Measurements from ENCODE around the gene CRTAC1. TPM values are rescaled to one million over a fixed set of nuclear protein-coding genes. Genes with fewer than 3 reads are reported as not detected.

Gene CRTAC1
- total RNA-seq, 1 donor from 2014 or later: not detected

DNA sequence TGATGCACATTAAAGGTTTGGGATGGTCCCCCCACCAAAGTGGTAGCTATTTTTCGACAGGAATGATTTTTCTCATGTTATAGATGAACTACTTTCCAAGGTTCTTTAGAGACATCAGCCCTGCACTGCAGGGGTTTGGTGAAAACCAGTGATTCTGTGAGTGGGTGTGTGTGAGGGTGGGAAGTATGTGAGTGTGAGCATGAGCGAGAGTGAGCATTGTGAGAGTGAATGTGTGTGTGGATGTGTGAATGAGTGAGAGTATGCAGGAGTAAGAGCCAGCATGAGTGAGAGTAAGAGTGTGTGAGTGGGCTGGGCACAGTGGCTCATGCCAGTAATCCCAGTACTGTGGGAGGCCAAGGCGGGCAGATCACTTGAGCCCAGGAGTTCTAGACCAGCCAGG lies 105.7 kb downstream of the CRTAC1 start:
- intact Hi-C loops (cut with micrococcal nuclease): no loop called here

DNA sequence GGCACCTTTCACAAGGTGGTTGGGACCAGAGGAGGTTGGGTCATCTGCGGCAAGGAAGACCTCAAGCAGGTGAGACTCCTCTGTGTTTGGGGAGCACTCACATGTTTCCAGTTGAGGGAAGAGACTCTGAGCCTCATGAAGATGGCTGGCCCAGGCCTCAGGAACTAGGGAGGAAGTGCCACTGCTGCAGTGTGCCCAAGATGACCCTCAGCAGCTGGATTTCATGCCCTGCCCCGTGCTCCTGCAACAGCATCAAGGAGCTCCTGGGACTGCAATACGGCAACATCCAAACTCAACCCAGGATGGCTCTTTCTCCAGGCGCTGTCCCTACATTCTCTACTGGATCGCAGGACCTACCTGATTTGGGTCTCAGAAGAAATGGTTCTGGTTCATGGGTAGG lies 106.9 kb downstream of the CRTAC1 start:
- intact Hi-C loops (cut with micrococcal nuclease): no loop called here

DNA sequence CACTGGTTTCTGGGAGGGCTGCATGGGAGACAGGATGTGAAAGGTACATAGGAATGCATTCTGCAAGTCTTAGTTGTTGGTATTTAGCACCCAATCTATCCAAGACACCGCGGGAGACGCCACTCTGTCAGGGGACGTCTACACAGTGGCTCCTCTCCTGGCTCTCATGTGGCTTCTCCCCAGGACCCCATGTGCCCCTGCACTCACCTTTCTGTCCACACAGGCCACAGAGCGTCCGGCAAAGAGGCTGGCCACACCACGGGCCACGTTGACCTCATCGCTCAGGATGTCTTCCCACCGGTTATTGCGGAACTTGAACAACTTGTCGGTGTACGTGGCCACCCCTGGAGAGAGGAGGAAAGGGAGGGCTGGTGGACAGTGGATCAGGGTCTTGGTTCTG lies 107.4 kb downstream of the CRTAC1 start:
- intact Hi-C loops (cut with micrococcal nuclease): no loop called here

DNA sequence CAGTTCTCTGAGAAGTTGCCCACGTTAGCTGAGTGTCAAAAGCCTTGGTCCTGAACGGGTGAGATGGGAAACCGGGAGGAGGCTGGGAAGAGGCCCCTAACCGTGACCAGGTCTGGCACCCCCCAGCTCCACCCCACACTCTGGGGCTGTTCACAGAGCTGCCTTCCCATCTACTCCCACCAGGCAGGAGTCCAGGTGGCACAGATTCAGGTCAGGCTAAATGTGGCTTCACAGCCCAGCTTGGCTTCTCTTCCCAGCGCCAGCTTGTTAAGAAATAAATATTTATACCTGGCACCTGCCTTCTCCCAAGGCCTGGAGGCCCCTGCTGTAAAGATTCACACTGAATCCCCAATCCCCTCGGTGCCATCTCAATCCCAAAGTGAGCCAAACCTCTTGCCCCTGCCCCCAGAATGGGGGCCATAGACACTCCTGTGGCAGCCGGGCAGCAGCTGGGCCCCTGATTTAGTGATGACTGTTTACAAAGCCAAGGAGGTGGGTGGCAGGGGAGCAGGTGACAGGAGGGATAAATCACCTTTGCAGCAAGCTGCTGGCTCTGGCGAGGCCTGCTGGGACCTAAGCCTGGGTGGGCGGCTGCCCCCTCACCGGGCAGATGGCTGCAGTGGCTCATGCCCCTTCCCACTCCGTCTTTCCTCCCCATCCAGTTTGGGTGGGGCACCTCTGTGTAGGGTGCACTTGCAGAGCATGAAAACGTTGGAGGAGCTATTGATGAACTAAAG lies 108.2 kb downstream of the CRTAC1 start:
- intact Hi-C loops (cut with micrococcal nuclease): no loop called here

DNA sequence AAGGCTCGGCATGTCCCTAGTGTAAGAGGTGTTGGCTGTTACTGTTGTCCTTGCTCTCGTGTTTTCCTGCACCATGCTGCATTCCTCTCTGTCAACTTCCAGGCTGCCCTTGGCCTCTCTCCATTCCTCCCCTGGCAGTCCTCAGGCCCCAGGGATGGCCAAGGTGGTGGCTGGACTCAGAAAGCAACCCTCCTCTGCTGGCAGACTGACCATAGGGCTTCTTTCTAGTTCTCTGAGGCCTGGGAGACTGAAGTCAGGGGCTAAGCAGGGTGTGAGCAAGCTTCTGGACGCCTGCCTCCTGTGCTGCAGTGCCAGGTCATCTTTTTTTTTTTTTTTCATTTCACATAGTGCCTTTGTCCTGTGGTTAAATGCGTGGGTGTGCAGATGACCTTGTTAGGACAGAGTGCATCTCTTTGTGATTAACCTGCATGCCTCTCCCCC lies 108.8 kb downstream of the CRTAC1 start:
- intact Hi-C loops (cut with micrococcal nuclease): no loop called here

DNA sequence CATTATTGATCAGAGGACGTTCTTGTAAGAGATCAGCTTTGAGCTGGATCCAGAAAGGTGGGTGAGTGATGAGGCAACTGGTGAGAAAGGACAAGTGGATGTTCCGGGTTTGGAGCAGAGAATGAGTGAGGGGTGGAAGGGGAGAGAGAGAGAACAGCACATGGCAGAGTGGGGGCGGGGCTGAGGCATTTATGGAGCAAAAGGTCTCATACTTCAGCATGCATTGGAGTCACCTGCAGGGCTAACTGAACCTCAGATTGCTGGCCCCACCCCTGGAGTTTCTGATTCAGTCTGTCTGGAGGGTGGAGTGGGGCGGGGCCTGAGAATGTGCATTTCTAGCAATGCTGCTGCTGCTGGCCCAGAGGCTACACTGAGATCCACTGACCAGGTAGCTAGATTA lies 109.6 kb downstream of the CRTAC1 start:
- intact Hi-C loops (cut with micrococcal nuclease): no loop called here

DNA sequence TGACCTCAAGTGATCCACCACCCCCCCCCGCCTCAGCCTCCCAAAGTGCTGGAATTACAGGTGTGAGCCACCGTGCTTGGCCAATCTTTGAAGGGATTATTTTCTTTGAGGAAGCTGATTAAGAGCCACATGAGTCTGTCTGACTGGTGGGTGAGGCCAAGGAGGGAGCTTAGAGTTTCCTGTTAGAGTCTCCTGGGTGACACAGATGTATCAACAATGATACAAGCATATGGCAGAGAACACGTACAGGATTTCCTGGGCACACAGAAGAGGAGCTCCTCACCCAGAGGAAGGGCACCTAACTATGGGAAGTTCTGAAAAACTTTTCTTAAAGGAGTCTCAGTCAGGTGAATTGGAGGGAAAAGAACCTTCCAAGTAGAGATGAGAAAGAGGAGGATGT lies 111.4 kb downstream of the CRTAC1 start:
- intact Hi-C loops (cut with micrococcal nuclease): no loop called here

DNA sequence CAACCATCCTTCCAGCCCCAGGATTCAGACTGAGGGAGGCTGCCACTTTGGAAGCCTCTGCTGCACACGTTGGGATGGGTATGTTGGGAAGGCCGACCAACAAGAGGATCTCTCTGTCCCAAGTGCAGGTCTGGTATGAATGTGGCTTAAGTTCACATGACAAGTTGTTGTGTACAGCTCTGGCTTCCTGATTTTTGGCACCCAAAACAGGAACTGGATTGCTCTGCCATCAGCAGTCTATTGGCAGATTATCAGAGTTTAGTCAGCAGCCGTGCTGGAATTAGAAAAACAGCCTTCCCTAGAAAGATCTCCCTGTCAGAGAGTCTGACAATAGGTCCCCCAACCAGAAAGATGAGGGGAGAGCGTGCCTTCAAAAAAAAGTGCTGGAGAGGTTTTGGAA lies 113.8 kb downstream of the CRTAC1 start:
- intact Hi-C loops (cut with micrococcal nuclease): no loop called here

DNA sequence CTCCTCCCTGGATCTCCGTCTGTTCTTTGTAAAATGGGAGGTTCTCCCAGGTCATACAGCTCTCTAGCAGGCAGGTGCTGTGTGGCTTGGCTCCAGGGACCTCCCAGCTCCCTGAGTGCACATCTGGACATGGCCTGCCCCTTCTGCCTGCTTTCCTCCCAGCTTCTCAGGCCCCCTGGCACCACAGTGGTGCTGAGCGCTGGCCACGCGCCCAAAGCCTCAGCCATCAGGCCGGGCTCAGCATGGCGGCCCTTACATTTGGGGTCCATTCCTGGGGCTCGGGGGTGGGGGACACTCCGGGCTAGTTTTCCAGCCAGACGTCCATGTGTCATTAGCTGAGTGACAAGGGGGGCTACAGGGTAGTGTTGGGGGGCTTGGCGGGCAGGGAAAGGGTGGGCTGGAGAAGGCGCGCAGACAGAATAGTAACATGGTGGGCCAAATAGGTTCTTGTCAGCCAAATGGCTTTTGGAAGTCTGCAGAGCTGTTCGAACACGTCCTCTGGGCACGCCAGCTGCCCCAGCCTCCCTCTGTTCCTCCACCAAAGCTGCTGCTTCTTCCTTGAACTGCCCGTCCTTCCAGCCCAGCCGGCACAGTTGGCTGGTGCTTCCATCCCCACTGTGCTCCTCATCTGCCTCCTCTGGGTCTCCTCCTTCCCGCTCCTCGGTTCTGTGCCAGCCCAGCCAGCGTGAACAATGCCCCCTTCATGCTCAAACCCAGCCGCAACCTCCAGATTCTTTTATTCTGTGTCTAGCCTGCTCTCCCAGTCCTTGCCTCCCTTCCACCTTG lies 114.9 kb downstream of the CRTAC1 start:
- intact Hi-C loops (cut with micrococcal nuclease): no loop called here

DNA sequence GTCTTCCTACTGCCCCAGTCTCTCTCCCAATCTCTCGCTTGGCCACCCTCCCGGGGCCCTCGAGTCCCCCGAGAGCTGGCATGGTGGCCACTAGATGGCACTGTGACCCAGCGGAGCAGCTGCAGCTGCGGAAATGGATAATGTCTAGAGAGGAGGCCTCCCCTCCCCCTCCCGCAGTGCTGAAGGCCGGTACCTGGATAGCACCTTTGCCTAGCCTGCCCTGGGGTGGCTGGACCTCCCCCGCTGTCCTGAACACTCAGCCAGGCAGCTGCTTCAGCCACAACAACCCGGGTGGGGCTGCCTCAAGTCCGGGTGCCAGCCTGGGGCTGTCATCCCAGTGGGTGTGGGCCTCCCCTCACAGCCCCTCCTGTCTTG lies 115.6 kb downstream of the CRTAC1 start:
- intact Hi-C loops (cut with micrococcal nuclease): loop anchor here (1.0 to 5.0 kb wide), 5 partner anchors 113 to 1332 kb away; no protein-coding TSS in a partner anchor

DNA sequence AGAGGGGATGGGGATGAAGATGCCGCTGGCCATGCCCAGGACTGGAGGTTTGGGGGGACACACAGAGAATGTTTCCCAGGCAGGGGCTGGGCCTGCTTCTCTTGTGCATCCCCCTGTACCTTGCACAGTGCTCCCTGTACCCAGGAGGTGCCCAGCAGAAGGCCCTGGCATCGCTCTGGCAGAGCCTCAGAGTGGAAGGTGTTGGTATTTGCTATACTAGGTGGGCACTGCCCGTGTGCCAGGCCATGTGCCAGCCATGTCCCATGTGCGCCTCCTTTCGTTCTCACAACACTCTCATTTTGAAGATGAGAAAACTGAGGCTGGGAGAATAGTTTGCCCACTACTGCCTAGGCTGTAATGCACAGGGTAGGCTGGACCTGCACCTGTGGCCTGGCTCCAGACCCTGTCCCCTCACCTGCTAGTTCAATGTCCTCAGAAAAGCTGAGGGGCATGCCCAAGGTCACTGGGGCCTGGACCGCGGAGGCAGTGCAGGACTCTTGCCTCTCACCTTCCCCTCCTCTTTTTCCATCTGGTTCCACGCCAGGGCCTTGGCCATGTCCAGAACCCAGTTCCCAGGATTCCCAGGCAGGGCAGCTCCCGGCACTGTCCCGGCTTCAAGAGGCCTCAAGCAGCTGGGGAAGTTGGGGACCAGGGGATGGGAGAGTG lies 116.1 kb downstream of the CRTAC1 start:
- intact Hi-C loops (cut with micrococcal nuclease): loop anchor here (1.0 to 5.0 kb wide), 5 partner anchors 114 to 1333 kb away; no protein-coding TSS in a partner anchor

DNA sequence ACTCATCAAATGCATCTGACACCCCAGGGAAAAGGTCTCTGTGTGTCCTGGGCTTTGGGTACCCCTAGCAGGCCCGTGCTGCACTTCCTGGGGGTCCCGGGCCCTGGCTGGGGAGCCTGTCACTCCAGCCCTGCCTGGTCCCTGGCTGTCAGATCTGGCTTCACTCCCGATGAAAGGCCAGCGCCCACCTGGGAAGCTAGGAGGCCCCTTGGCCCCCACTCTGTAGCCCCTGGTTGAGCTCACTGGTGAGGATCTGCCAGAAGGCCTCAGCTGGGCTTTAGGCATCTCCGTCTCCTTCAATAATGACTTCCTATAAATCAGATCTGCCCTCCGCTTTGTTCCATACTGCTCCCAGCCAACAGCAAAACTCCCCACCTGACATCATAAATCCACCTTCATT lies 116.8 kb downstream of the CRTAC1 start:
- intact Hi-C loops (cut with micrococcal nuclease): loop anchor here (1.0 to 5.0 kb wide), 5 partner anchors 115 to 1334 kb away; no protein-coding TSS in a partner anchor

DNA sequence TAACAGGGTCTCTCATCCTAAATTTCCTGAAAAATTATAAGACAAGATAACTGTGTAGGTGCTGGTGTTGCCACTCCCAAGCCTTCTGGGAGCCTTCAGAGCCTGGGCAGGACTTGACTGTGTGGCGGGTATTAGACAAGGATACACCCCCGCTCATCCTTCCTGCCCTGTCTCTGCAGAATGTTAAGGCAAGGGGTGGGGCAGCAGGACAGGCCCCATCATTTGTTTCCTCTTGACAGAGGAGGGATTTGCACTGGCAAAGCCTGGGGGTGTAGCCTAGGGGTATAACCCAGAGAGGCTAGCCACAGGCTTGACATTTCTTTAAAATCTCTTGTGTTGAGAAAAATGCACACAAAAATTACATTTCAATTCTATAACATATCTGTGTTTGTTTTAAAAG lies 117.2 kb downstream of the CRTAC1 start:
- intact Hi-C loops (cut with micrococcal nuclease): loop anchor here (5.0 kb wide), 1 partner anchor 1334 kb away; no protein-coding TSS in a partner anchor

DNA sequence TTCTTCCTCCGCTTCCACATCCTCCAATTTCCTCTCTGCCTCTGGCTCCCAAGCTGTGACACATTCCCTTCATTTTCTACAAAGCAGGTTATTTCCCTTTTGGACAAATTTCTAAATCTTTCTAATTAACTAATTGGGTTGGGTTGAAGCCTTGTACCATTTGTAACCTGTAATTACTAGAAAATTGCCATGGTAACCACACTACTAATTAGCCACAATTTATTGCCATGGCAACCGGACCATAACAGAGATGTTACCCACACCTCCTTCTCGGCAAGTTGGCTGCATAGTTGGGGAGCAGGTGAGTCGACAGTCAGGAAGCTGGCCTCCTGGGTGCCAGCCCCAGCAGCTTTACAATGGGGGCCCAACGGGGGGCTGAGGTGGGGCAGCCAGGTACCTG lies 119.2 kb downstream of the CRTAC1 start:
- intact Hi-C loops (cut with micrococcal nuclease): loop anchor here (5.0 kb wide), 1 partner anchor 1336 kb away; no protein-coding TSS in a partner anchor

DNA sequence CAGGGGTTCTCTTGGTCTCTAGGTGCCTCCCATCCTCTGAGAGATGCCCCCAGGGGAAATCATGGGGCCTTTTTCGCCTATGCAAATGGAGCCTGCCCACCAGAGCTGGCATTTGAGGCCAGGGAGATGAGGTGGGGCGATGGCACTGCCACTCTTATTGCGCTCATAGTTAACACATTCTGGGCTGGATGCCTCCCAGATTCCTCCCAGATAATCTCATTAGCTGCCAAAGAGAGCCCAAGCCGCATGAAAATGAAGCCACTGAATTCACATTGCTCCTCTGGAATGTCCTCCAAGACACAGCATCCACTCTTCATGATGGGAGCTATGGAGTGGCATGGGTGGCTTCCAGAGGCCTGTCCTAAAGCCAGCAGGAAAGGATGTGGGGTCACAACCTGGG lies 119.8 kb downstream of the CRTAC1 start:
- intact Hi-C loops (cut with micrococcal nuclease): loop anchor here (5.0 kb wide), 1 partner anchor 1337 kb away; no protein-coding TSS in a partner anchor

DNA sequence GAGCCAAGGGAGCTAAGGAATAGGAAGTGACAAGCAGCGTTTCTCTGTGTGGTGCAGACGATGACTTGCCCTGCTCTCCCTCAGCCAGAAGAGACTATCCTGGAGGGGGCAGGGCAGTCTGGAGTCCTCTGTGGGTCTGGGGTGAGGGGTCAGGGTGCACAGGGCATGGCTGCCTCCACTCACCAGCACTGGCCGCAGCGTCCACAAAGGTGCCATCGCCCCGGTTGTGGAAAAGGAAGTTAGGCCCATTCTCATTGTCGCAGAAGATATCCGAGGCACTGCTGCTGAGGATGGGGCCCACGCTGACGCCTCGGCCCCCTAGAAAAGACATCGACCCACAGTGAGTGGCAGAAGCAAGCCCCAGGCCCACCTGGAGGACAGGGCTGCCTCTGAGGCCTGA lies 122.6 kb downstream of the CRTAC1 start:
- intact Hi-C loops (cut with micrococcal nuclease): no loop called here

DNA sequence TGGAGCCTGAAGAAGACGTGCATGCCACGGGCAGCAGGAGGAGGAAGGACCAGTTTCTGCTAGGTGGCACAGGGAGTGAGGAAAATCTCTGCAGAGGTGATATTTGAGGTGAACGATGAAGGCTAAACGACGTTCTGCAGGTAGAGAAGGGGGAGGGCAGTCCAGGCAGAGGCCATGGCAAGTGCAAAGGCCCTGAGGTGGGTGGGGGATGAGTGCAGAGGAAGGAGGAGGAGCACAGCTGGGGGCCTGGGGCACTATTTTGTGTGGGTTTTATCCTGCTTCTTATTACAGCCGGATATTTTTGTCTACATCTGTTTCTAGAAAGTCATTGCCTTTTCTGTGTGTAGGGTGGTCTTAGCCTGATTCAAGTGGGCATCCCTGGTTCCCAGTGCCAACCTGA lies 123.2 kb downstream of the CRTAC1 start:
- intact Hi-C loops (cut with micrococcal nuclease): no loop called here

DNA sequence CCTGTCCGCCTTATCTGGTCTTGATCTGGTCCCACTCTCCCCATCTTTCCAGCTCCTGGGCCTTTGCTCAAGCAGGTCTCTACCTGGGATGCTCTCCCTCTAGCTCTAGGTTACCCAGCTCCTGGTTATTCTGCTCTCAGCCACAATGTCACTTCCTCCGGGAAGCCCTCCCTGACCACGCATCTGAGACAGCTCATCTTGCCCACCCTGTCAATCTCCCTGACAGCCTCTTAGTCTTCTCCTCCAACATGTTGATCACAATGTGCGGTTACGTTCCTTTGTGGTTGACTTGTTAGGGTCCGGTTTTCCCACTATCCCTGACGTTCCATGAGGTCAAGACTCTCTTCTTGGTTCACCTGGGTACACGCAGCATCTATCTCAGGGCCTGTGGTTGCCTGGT lies 125.1 kb downstream of the CRTAC1 start:
- intact Hi-C loops (cut with micrococcal nuclease): no loop called here

DNA sequence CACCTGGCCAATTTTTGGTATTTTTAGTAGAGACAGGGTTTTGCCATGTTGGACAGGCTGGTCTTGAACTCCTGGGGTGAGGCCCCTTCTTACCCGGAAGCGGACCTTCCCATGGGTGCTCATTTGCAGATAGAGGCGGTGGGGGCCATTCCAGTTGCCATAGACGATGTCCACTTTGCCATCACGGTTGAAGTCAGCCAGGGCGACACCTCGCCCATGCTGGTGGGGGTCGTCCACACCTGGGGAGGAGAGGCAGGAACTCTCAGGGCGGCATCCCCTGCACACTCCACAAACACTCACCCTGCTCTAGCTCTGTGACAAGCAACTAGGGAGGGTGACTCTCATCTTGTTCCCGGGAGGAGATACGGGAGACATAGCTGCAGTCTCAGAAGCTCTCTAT lies 125.8 kb downstream of the CRTAC1 start:
- intact Hi-C loops (cut with micrococcal nuclease): no loop called here

DNA sequence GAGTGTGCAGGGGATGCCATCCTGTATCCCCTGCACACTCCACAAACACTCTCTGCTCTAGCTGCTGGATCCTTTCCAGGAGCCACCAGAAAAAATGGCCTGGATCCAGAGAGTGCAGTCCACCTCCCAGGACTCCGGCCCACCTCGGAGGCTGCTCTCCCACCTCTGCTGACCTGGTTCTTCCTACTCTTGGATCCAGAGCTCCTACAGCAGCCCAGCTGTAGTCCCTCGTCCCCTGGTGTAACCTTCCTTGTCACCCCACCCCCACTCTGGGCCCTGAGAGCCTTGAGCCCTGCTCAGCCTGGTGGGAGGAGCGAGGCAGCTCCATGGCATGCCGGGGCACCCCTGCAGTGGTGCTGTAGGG lies 126.4 kb downstream of the CRTAC1 start:
- intact Hi-C loops (cut with micrococcal nuclease): no loop called here

DNA sequence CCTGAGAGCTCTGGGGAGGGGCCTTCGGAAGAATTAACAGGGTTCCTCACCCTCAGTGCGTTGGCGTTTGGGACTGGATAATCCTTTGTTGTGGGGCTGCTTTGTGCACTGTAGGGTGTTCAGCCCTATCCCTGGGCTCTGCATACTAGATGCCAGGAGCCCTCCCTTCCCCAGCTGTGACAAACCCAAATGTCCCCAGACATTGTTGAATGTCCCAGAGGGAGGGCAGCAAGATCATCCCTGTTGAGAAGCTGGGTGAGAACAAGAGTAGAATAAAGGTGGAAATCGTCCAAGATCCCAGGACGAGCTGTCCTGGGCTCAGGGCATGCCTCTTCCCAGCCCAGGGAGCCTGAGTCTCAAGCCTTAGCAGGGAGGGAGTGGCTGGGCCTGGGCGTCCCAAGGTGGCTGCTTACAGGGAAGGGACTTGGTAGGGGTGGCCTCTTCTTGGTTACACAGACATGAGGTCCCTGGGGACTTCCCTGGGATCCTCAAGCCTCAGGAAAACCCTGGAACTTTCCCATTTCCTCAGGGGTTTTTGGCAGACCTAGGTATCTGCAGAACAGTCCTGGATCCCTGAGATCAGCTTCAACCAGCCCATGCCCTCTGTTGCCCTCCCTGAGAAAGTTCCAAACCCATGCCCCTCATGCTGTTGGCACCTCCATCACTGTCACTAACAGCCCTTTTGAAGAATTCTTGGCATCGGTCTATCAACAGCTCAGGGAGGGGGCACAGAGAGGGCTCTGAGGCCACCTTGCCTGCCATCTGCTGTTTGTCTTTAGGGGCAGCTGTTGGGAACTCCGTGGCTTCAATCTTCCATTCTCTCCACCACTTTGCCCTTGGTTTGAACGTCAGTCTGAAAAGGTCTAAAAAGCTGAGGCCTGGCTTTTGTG lies 127.0 kb downstream of the CRTAC1 start:
- intact Hi-C loops (cut with micrococcal nuclease): no loop called here

Measured in T-helper 1 cell treated with Interleukin-12 subunit alpha and Interleukin-12 subunit beta and Interleukin-4 antibody, amounts not matched to agents 30 ng/mL and 1 ng/mL, for 36 hours (primary cell).